Measurements from ENCODE around the gene SLC35G6. TPM values are rescaled to one million over a fixed set of nuclear protein-coding genes. Genes with fewer than 3 reads are reported as not detected.

SLC35G6 gene
- total and polyA plus RNA-seq, 3 experiments from 2014 or later: 0.12 TPM; not detected in 2

- ChIA-PET CTCF (no interaction called here), POLR2A (no interaction called here)
- Mint-ChIP-seq H3K4me3 (no peak overlapping the region), H3K9me3 (peaks cover 5 to 23% (median 18%) of the 10 kb centered on the region in 5 donors), H3K27ac (no peak overlapping the region), H3K4me1 (no peaks in the 10 kb centered on the region), H3K36me3 (peaks cover 2 to 4% (median 2%) of the 10 kb centered on the region in 3 donors), H3K27me3 (no peaks in the 10 kb centered on the region)
- DNase-seq: no peak
- H3K4me3 ChIP-seq (ENCODE audit: low read length): no peak overlapping the region
- H3K9me3 ChIP-seq (ENCODE audit: low read length): no peaks in the 10 kb centered on the region
- H3K4me1 ChIP-seq (ENCODE audit: insufficient read depth, low read length): no peaks in the 10 kb centered on the region
- no peaks in the 10 kb centered on the region for H3K36me3 ChIP-seq (ENCODE audit: insufficient read depth, low read length)
- H3K27ac ChIP-seq (ENCODE audit: low read depth, low read length): no peak overlapping the region
- no peaks in the 10 kb centered on the region for H3K27me3 ChIP-seq (ENCODE audit: insufficient read depth, low read length, poor library complexity, severe bottlenecking)
Measured at GRCh38 chr17:7530023-7530900, 49.0 kb downstream of the SLC35G6 start.

Other genes with a start within 250 kb of the SLC35G6 start
Only the 30 nearest of the 40 such genes appear.
- under 1 TPM; 0.18 to 0.24 TPM for gene SLC2A4, start 199.7 kb upstream of the SLC35G6 start, total RNA-seq
- not detected for gene SLC2A4, start 199.7 kb upstream of the SLC35G6 start, polyA plus RNA-seq
- gene YBX2, start 186.8 kb upstream of the SLC35G6 start, total RNA-seq: under 1 TPM; 0.07 to 0.26 TPM
- not detected for gene YBX2, start 186.8 kb upstream of the SLC35G6 start, polyA plus RNA-seq
- gene EIF5A, start 173.8 kb upstream of the SLC35G6 start, total RNA-seq: 1,000 to 10,000 TPM; 1,533 to 1,595 TPM
- gene EIF5A, start 173.8 kb upstream of the SLC35G6 start, polyA plus RNA-seq: 230 TPM
- 10 to 100 TPM; 81.1 to 85.2 TPM for gene GPS2, start 166.1 kb upstream of the SLC35G6 start, total RNA-seq
- gene GPS2, start 166.1 kb upstream of the SLC35G6 start, polyA plus RNA-seq: 116 TPM
- 10 to 100 TPM; 60.1 to 60.7 TPM for gene NEURL4, start 152.1 kb upstream of the SLC35G6 start, total RNA-seq
- gene NEURL4, start 152.1 kb upstream of the SLC35G6 start, polyA plus RNA-seq: 2.7 TPM
- gene ACAP1, start 144.9 kb upstream of the SLC35G6 start, total RNA-seq: 100 to 1,000 TPM; 216 to 225 TPM
- gene ACAP1, start 144.9 kb upstream of the SLC35G6 start, polyA plus RNA-seq: 274 TPM
- 1 to 10 TPM; 4.6 to 5.1 TPM for gene KCTD11, start 129.3 kb upstream of the SLC35G6 start, total RNA-seq
- gene KCTD11, start 129.3 kb upstream of the SLC35G6 start, polyA plus RNA-seq: 1.9 TPM
- gene TMEM95, start 126.3 kb upstream of the SLC35G6 start, total RNA-seq: not detected
- not detected for gene TMEM95, start 126.3 kb upstream of the SLC35G6 start, polyA plus RNA-seq
- gene TNK1, start 100.4 kb upstream of the SLC35G6 start, total RNA-seq: 1 to 10 TPM; 4.4 to 5.8 TPM
- 3.1 TPM for gene TNK1, start 100.4 kb upstream of the SLC35G6 start, polyA plus RNA-seq
- gene PLSCR3, start 86.9 kb upstream of the SLC35G6 start, total RNA-seq: 10 to 100 TPM; 79.1 to 81.6 TPM
- 152 TPM for gene PLSCR3, start 86.9 kb upstream of the SLC35G6 start, polyA plus RNA-seq
- 10 to 100 TPM; 45.4 to 51.4 TPM for gene TMEM256, start 77.3 kb upstream of the SLC35G6 start, total RNA-seq
- gene TMEM256, start 77.3 kb upstream of the SLC35G6 start, polyA plus RNA-seq: 62.4 TPM
- 1 to 10 TPM; 5.6 to 6.6 TPM for gene NLGN2, start 73.6 kb upstream of the SLC35G6 start, total RNA-seq
- gene NLGN2, start 73.6 kb upstream of the SLC35G6 start, polyA plus RNA-seq: 0.06 TPM
- not detected for gene SPEM1, start 61.1 kb upstream of the SLC35G6 start, total RNA-seq
- gene SPEM1, start 61.1 kb upstream of the SLC35G6 start, polyA plus RNA-seq: not detected
- not detected for gene SPEM2, start 55.8 kb upstream of the SLC35G6 start, total RNA-seq
- not detected for gene SPEM2, start 55.8 kb upstream of the SLC35G6 start, polyA plus RNA-seq
- gene SPEM3, start 52.6 kb upstream of the SLC35G6 start, total RNA-seq: not detected
- not detected for gene SPEM3, start 52.6 kb upstream of the SLC35G6 start, polyA plus RNA-seq
- 10 to 100 TPM; 11.1 to 11.9 TPM for gene TMEM102, start 46.0 kb upstream of the SLC35G6 start, total RNA-seq
- gene TMEM102, start 46.0 kb upstream of the SLC35G6 start, polyA plus RNA-seq: 23.3 TPM
- 1 to 10 TPM in 1 of 2 experiments, under 1 TPM in 1; 0.85 to 1.1 TPM for gene FGF11, start 41.9 kb upstream of the SLC35G6 start, total RNA-seq
- 0.12 TPM for gene FGF11, start 41.9 kb upstream of the SLC35G6 start, polyA plus RNA-seq
- gene CHRNB1, start 36.4 kb upstream of the SLC35G6 start, total RNA-seq: 1 to 10 TPM; 6.0 to 6.3 TPM
- 24.7 TPM for gene CHRNB1, start 36.4 kb upstream of the SLC35G6 start, polyA plus RNA-seq
- gene ZBTB4, start 1.8 kb upstream of the SLC35G6 start, total RNA-seq: 10 to 100 TPM; 22.8 to 23.1 TPM
- 24.1 TPM for gene ZBTB4, start 1.8 kb upstream of the SLC35G6 start, polyA plus RNA-seq
- gene POLR2A, start 2.9 kb downstream of the SLC35G6 start, total RNA-seq: 100 to 1,000 TPM; 190 to 192 TPM
- 69.6 TPM for gene POLR2A, start 2.9 kb downstream of the SLC35G6 start, polyA plus RNA-seq
- gene TNFSF12, start 67.6 kb downstream of the SLC35G6 start, total RNA-seq: 10 to 100 TPM; 18.6 to 22.5 TPM
- gene TNFSF12, start 67.6 kb downstream of the SLC35G6 start, polyA plus RNA-seq: 60.8 TPM
- 1 to 10 TPM in 1 of 2 experiments, under 1 TPM in 1; 0.80 to 1.6 TPM for gene TNFSF13, start 77.3 kb downstream of the SLC35G6 start, total RNA-seq
- not detected for gene TNFSF13, start 77.3 kb downstream of the SLC35G6 start, polyA plus RNA-seq
- gene SENP3, start 80.5 kb downstream of the SLC35G6 start, total RNA-seq: 100 to 1,000 TPM; 111 to 121 TPM
- gene SENP3, start 80.5 kb downstream of the SLC35G6 start, polyA plus RNA-seq: 12.0 TPM
- gene CD68, start 98.2 kb downstream of the SLC35G6 start, total RNA-seq: 10 to 100 TPM; 11.1 to 12.7 TPM
- 1.2 TPM for gene CD68, start 98.2 kb downstream of the SLC35G6 start, polyA plus RNA-seq
- 100 to 1,000 TPM; 115 to 124 TPM for gene MPDU1, start 102.4 kb downstream of the SLC35G6 start, total RNA-seq
- gene MPDU1, start 102.4 kb downstream of the SLC35G6 start, polyA plus RNA-seq: 40.5 TPM
- under 1 TPM; 0.29 to 0.31 TPM for gene SOX15, start 108.6 kb downstream of the SLC35G6 start, total RNA-seq
- gene SOX15, start 108.6 kb downstream of the SLC35G6 start, polyA plus RNA-seq: not detected
- 10 to 100 TPM; 45.7 to 45.9 TPM for gene FXR2, start 133.5 kb downstream of the SLC35G6 start, total RNA-seq
- gene FXR2, start 133.5 kb downstream of the SLC35G6 start, polyA plus RNA-seq: 20.4 TPM
- gene SAT2, start 146.4 kb downstream of the SLC35G6 start, total RNA-seq: 10 to 100 TPM; 18.4 to 21.6 TPM
- 37.0 TPM for gene SAT2, start 146.4 kb downstream of the SLC35G6 start, polyA plus RNA-seq
- not detected for gene SHBG, start 148.7 kb downstream of the SLC35G6 start, total RNA-seq
- not detected for gene SHBG, start 148.7 kb downstream of the SLC35G6 start, polyA plus RNA-seq
- gene ATP1B2, start 169.5 kb downstream of the SLC35G6 start, total RNA-seq: under 1 TPM; 0.40 to 0.53 TPM
- gene ATP1B2, start 169.5 kb downstream of the SLC35G6 start, polyA plus RNA-seq: not detected